ENCODE measurements around the gene RAB7A. TPM values are rescaled to one million over a fixed set of nuclear protein-coding genes. Genes with fewer than 3 reads are reported as not detected.
A peak's percentile ranks its signal among the peaks of the same experiment; 100 is the strongest.

The RAB7A gene
- total RNA-seq, 1 experiment from 2014 or later, result 155 TPM

- H3K79me1 ChIP-seq (ENCODE audit: insufficient read depth, low read depth, low read length, poor library complexity, severe bottlenecking), result no peaks in the 10 kb centered on the region
- Mint-ChIP-seq H3K9me3 (no peaks in the 10 kb centered on the region), H3K36me3 (ENCODE audit: insufficient read depth in 1 of 3, low read depth in 3 of 3) (peaks cover 4 to 10% (median 8%) of the 10 kb centered on the region in 3 experiments; a peak in 5 of 7 replicates), H3K4me1 (no peaks in the 10 kb centered on the region), H3K4me3 (no peak overlapping the region), H3K27me3 (ENCODE audit: low read depth) (no peaks in the 10 kb centered on the region), H3K27ac (peak overlapping the region in 1 of 3 experiments; percentile 53; a peak in 1 of 7 replicates)
- H2BK12ac ChIP-seq (ENCODE audit: insufficient read length, low read depth, low read length), result no peak overlapping the region
- no peak overlapping the region for H2BK15ac ChIP-seq (ENCODE audit: low read depth, low read length)
- no peak overlapping the region for H3K4ac ChIP-seq (ENCODE audit: low read depth, low read length)
- H2BK120ac ChIP-seq (ENCODE audit: low read depth, low read length, poor library complexity, severe bottlenecking), result no peak overlapping the region
- H2AK5ac ChIP-seq (ENCODE audit: insufficient read length, low read length), result no peak overlapping the region
- no peak for DNase-seq
- H3K4me1 ChIP-seq (ENCODE audit: insufficient read depth, low read length), result no peaks in the 10 kb centered on the region
- H3K56ac ChIP-seq (ENCODE audit: insufficient read length, low read depth, low read length), result no peak overlapping the region
- no peak overlapping the region for H4K5ac ChIP-seq (ENCODE audit: insufficient read length, low read depth, low read length)
- H2BK5ac ChIP-seq (ENCODE audit: insufficient read length, low read length), result no peak overlapping the region
- no peak overlapping the region for H3K18ac ChIP-seq (ENCODE audit: insufficient read length, low read depth, low read length)
- H3K4me2 ChIP-seq (ENCODE audit: insufficient read depth, insufficient read length, low read length), result no peak overlapping the region
- no peak overlapping the region for H3T11ph ChIP-seq (ENCODE audit: low read length)
- H4K20me1 ChIP-seq (ENCODE audit: control insufficient read depth, insufficient read depth, insufficient read length), result peaks cover 2% of the 10 kb centered on the region
- no peaks in the 10 kb centered on the region for H3K9me3 ChIP-seq (ENCODE audit: control insufficient read depth, low read depth, low read length)
- no peak overlapping the region for H3K27ac ChIP-seq (ENCODE audit: insufficient read length, low read depth, low read length)
- H3K23me2 ChIP-seq (ENCODE audit: insufficient read length, low read depth, low read length, poor library complexity, severe bottlenecking), result no peaks in the 10 kb centered on the region
- H3K79me2 ChIP-seq (ENCODE audit: insufficient read depth, low read length), result no peaks in the 10 kb centered on the region
- no CpG with 5 or more reads among the region's 3 CpGs for WGBS (ENCODE audit: extremely low coverage, insufficient read length, low lambda C conversion rate)
- H3K14ac ChIP-seq (ENCODE audit: insufficient read depth, low read length), result no peak overlapping the region
- H4K91ac ChIP-seq (ENCODE audit: insufficient read length, low read depth, low read length), result no peak overlapping the region
- H3K27me3 ChIP-seq (ENCODE audit: insufficient read depth, low read length), result no peaks in the 10 kb centered on the region
- H2BK20ac ChIP-seq (ENCODE audit: low read depth, low read length, poor library complexity, severe bottlenecking), result no peak overlapping the region
- no peak for TF ChIP-seq CTCF (conservative IDR thresholded peaks at IDR 0.05)
- no peak overlapping the region for H3K23ac ChIP-seq (ENCODE audit: insufficient read length, low read depth, low read length)
- H3K9ac ChIP-seq (ENCODE audit: extremely low read depth, insufficient read length, low read length), result no peak overlapping the region
- no peak overlapping the region for H4K8ac ChIP-seq (replicated peaks; ENCODE audit: insufficient read length, low read depth, low read length)
- no peak overlapping the region for H2AFZ ChIP-seq (ENCODE audit: low read length)
Measured at GRCh38 chr3:128823631-128824030, 97.6 kb downstream of the RAB7A start.

Measured in H9 (cell line).